H1 (cell line): Measurements from ENCODE around the gene TFB1M. TPM values are rescaled to one million over a fixed set of nuclear protein-coding genes. Genes with fewer than 3 reads are reported as not detected.

ENCODE experiments used
- CTCF ChIA-PET: fragments of 300-600 bp; sonication (Branson Sonifier 250); formaldehyde crosslinking; loops from one replicate; lab custom pipeline; 2021; ENCODE audit not compliant: partially characterized antibody; lab: Charles Lee
- POLR2A ChIA-PET: fragments of 300-600 bp; sonication (Branson Sonifier 250); formaldehyde crosslinking; loops from one replicate; lab custom pipeline; 2021; ENCODE audit warnings: inconsistent platforms; ENCODE audit not compliant: partially characterized antibody; lab: Charles Lee
- DNase-seq, 2 experiments: peaks; one replicate each; pipeline versions ENCODE4 v3.0.0 to v3.0.0-alpha.2; 2010 to 2022; ENCODE audit warnings: low spot score in 2 of 2, low read depth in 1 of 2, mixed read lengths in 1 of 2
- FAIRE-seq: peaks from 2 replicates; lab custom pipeline; 2011; peaks lifted over from hg19 to GRCh38; lab: Jason Lieb, UNC
- H2AFZ ChIP-seq: 2 replicates; pipeline ENCODE4 v1.8.1; 2012; ENCODE audit warnings: low read length, inconsistent platforms
- H2AK5ac ChIP-seq: 2 replicates; pipeline ENCODE4 v1.6.1; 2013; ENCODE audit warnings: low read depth, low read length
- H2BK120ac ChIP-seq: replicated peaks from 2 replicates; pipeline ENCODE3; 2013; ENCODE audit warnings: low read depth, low read length, inconsistent platforms
- H2BK12ac ChIP-seq: 2 replicates; pipeline ENCODE4 v1.6.1; 2013; ENCODE audit warnings: low read depth, low read length
- H2BK15ac ChIP-seq: 2 replicates; pipeline ENCODE4 v1.6.1; 2013; ENCODE audit warnings: low read length
- H2BK20ac ChIP-seq: 2 replicates; pipeline ENCODE4 v1.6.1; 2013; ENCODE audit warnings: low read length
- H2BK5ac ChIP-seq: 2 replicates; pipeline ENCODE4 v1.6.1; 2013; ENCODE audit warnings: low read depth, low read length
- H3K14ac ChIP-seq: 2 replicates; pipeline ENCODE4 v1.6.1; 2013; ENCODE audit warnings: inconsistent platforms; ENCODE audit not compliant: insufficient read length
- H3K18ac ChIP-seq: 2 replicates; pipeline ENCODE4 v1.6.1; 2013; ENCODE audit warnings: low read length; ENCODE audit errors: extremely low read depth
- H3K23ac ChIP-seq: 2 replicates; pipeline ENCODE4 v1.6.1; 2013; ENCODE audit warnings: inconsistent platforms; ENCODE audit not compliant: insufficient read length
- H3K23me2 ChIP-seq: 2 replicates; pipeline ENCODE4 v1.6.1; 2013; ENCODE audit warnings: low read depth, low read length
- H3K27ac ChIP-seq: 2 replicates; pipeline ENCODE4 v1.6.1; 2011; ENCODE audit warnings: low read depth, low read length, inconsistent platforms
- H3K27me3 ChIP-seq, 4 experiments: replicated peaks in 1 of 4; 1 replicate in 1 of 4; 2 replicates in 3 of 4; pipeline versions ENCODE4 v1.6.1 to v1.8.1; 2011 to 2013; ENCODE audit warnings: low read length in 3 of 4, mild to moderate bottlenecking in 3 of 4, inconsistent platforms in 2 of 4, mixed read lengths in 2 of 4, moderate library complexity in 1 of 4; ENCODE audit not compliant: control insufficient read depth in 3 of 4, insufficient read depth in 3 of 4; ENCODE audit errors: extremely low read depth in 1 of 4
- H3K36me3 ChIP-seq, 4 experiments: 2 replicates each; pipeline versions ENCODE4 v1.6.1 to v1.8.1; 2011 to 2013; ENCODE audit warnings: mild to moderate bottlenecking in 4 of 4, low read length in 3 of 4, moderate library complexity in 2 of 4, control low read depth in 1 of 4, inconsistent platforms in 1 of 4; ENCODE audit not compliant: insufficient read depth in 4 of 4, control insufficient read depth in 2 of 4
- H3K4ac ChIP-seq: replicated peaks from 2 replicates; pipeline ENCODE3; 2013; ENCODE audit warnings: low read length, low read depth, mixed read lengths, inconsistent platforms; ENCODE audit not compliant: insufficient read length
- H3K4me1 ChIP-seq, 4 experiments: replicated peaks in 1 of 4; 1 replicate in 1 of 4; 2 replicates in 3 of 4; pipeline versions ENCODE4 v1.6.1 to v1.8.1; 2011 to 2013; ENCODE audit warnings: low read length in 3 of 4, inconsistent platforms in 2 of 4, mixed read lengths in 1 of 4; ENCODE audit not compliant: insufficient read depth in 4 of 4, control insufficient read depth in 3 of 4
- H3K4me2 ChIP-seq, 2 experiments: 2 replicates each; pipeline versions ENCODE4 v1.6.1 to v1.8.1; 2011 to 2013; ENCODE audit warnings: low read depth in 2 of 2, low read length in 2 of 2, control low read depth in 1 of 2, inconsistent platforms in 1 of 2, mild to moderate bottlenecking in 1 of 2; ENCODE audit not compliant: insufficient read depth in 1 of 2
- H3K4me3 ChIP-seq, 4 experiments: fragments of 200-600, 300-600 bp in 1 of 4; sonication (generic), shearing (Covaris generic), sonication (Bioruptor Twin) in 1 of 4; 2 replicates each; pipeline versions ENCODE4 v1.5.1 to v1.8.1; 2011 to 2016; ENCODE audit warnings: low read length in 4 of 4, low read depth in 3 of 4, control low read depth in 2 of 4, inconsistent platforms in 2 of 4, mild to moderate bottlenecking in 2 of 4, mixed read lengths in 1 of 4, moderate library complexity in 1 of 4; ENCODE audit not compliant: insufficient read depth in 2 of 4; ENCODE audit errors: extremely low read depth in 1 of 4
- H3K56ac ChIP-seq: replicated peaks from 2 replicates; pipeline ENCODE3; 2013; ENCODE audit warnings: low read depth, mild to moderate bottlenecking, mixed read lengths, low read length, inconsistent platforms; ENCODE audit not compliant: insufficient read length
- H3K79me1 ChIP-seq: 2 replicates; pipeline ENCODE4 v1.6.1; 2013; ENCODE audit warnings: low read depth, low read length, control low read depth
- H3K79me2 ChIP-seq, 2 experiments: 2 replicates each; pipeline versions ENCODE4 v1.6.1 to v1.8.1; 2012 to 2013; ENCODE audit warnings: low read length in 2 of 2, mild to moderate bottlenecking in 2 of 2, inconsistent platforms in 1 of 2; ENCODE audit not compliant: insufficient read depth in 2 of 2, control insufficient read depth in 1 of 2
- H3K9ac ChIP-seq, 4 experiments: replicated peaks in 1 of 4; 1 replicate in 1 of 4; 2 replicates in 3 of 4; pipeline versions ENCODE4 v1.6.1 to v1.8.1; 2011 to 2013; ENCODE audit warnings: low read depth in 3 of 4, low read length in 3 of 4, control low read depth in 2 of 4, mild to moderate bottlenecking in 2 of 4, moderate library complexity in 2 of 4, inconsistent platforms in 1 of 4; ENCODE audit errors: extremely low read depth in 1 of 4
- H3K9me3 ChIP-seq, 2 experiments: 2 replicates each; pipeline versions ENCODE4 v1.6.1 to v1.8.1; 2012 to 2013; ENCODE audit warnings: mild to moderate bottlenecking in 2 of 2, moderate library complexity in 2 of 2, control low read depth in 1 of 2, inconsistent platforms in 1 of 2, low read depth in 1 of 2, low read length in 1 of 2, mixed read lengths in 1 of 2; ENCODE audit not compliant: insufficient read depth in 2 of 2
- H4K20me1 ChIP-seq, 2 experiments: replicated peaks in 1 of 2; 2 replicates each; pipeline versions ENCODE3 to v1.8.1; 2011 to 2013; ENCODE audit warnings: inconsistent platforms in 2 of 2, low read length in 2 of 2, mild to moderate bottlenecking in 1 of 2; ENCODE audit not compliant: insufficient read depth in 2 of 2, control insufficient read depth in 1 of 2
- H4K5ac ChIP-seq: 2 replicates; pipeline ENCODE4 v1.6.1; 2013; ENCODE audit warnings: low read length, low read depth, mixed read lengths, inconsistent platforms; ENCODE audit not compliant: insufficient read length
- H4K8ac ChIP-seq: 2 replicates; pipeline ENCODE4 v1.8.0; 2013; ENCODE audit warnings: mild to moderate bottlenecking, moderate library complexity, low read length, inconsistent platforms; ENCODE audit not compliant: insufficient read depth; ENCODE audit errors: extremely low read depth
- H4K91ac ChIP-seq: replicated peaks from 2 replicates; pipeline ENCODE3; 2013; ENCODE audit warnings: low read length, mixed read lengths, inconsistent platforms; ENCODE audit not compliant: insufficient read length
- EZH2 ChIP-seq: fragments of 200-600 bp; sonication (generic); IDR thresholded peaks from 2 replicates; pipeline ENCODE4 v1.7.1; 2012; ENCODE audit warnings: low read depth, mild to moderate bottlenecking, moderate library complexity, low read length, inconsistent platforms; ENCODE audit not compliant: severe bottlenecking
- POLR2AphosphoS5 ChIP-seq: IDR thresholded peaks from 2 replicates; pipeline ENCODE4 v1.6.1; 2011; ENCODE audit warnings: low read depth, low read length
- WGBS, 2 experiments: shearing (Covaris generic) in 1 of 2; methylation state at CpG; one replicate each; pipeline versions ENCODE4 v1.1.6 to v1.1.7; 2013 to 2015; ENCODE audit warnings: low lambda C conversion rate in 2 of 2, mixed read lengths in 2 of 2, inconsistent platforms in 1 of 2, low coverage in 1 of 2, missing lambda C conversion rate in 1 of 2; ENCODE audit not compliant: insufficient replicate concordance in 2 of 2, insufficient coverage in 1 of 2, insufficient read length in 1 of 2; ENCODE audit errors: extremely low coverage in 1 of 2, missing lambda C conversion rate in 1 of 2; 5-methylcytosine and 5-hydroxymethylcytosine counted together
- polyA plus RNA-seq, 7 experiments: library from polyadenylated mRNA; depleted of rRNA in 3 of 7; stranded (reverse) in 5 of 7; unstranded in 2 of 7; fragments of >200 nt in 5 of 7; fragments of 200-250 nt in 2 of 7; gene quantifications; 1 replicate in 5 of 7; 2 replicates in 1 of 7; 4 replicates in 1 of 7; pipeline versions ENCODE4 v1.2.1 to v1.2.3, GENCODE V29; 2011 to 2013; ENCODE audit warnings: missing spikeins in 2 of 7, mixed read lengths in 2 of 7
- total RNA-seq: library from RNA; stranded (reverse); fragmentation: NEBNext Ultra II Directional; extraction: Animal tissue kit (Norgen Biotek cat#: 25700); gene quantifications from 2 replicates; pipeline ENCODE4 v1.2.1, GENCODE V29; 2021

Gene TFB1M
- total and polyA plus RNA-seq, 2 of the 8 experiments (the other 6 are each of a cell fraction or from before 2014, with no cell fraction given) = 28.2 to 49.4 TPM

DNA sequence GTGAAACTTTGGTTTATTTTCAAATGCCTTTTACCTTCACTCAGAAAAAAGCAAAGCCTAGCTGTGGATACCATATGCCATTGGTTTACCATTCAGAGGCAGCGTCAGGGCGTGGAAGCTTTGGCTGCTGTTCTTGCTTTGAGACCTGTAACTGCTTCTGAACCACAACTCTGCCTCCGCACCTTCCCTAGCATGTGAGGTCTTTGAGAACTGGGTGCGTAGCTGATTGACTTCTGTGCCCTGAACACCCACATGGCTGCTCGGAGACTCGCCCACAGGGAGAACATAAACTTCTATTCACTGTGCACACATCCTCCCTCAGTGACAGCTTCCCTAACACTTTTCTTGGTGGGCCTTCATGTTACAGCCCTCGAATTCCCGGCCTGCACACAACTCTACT, 61.7 kb downstream of the TFB1M start:
- H2BK120ac ChIP-seq = no peak overlapping the region
- H3K4me3 ChIP-seq = no peak overlapping the region
- peaks cover 0 to 6% (median 3%) of the 10 kb centered on the region in 4 experiments; a peak in 2 of 7 replicates for H3K4me1 ChIP-seq
- H2AK5ac ChIP-seq = no peak overlapping the region
- WGBS, 2 experiments = 93% methylated on average over 8 of the region's 8 CpGs; no CpG with 5 or more reads in 1 of the 2 experiments
- no peaks in the 10 kb centered on the region for H3K79me2 ChIP-seq
- DNase-seq (peak in 1 of 2 experiments; percentile 27), FAIRE-seq (no peak)
- H3K79me1 ChIP-seq = no peaks in the 10 kb centered on the region; the same call in 1 of the 2 replicates
- no peak overlapping the region for H4K91ac ChIP-seq
- H3K27me3 ChIP-seq = no peaks in the 10 kb centered on the region
- no peak overlapping the region for H3K56ac ChIP-seq
- CTCF ChIA-PET = interaction anchor here (0.8 to 8.5 kb wide), 8 partner anchors 9 to 380 kb away, joined by 3 to 98 read pairs (median 8); no protein-coding TSS in a partner anchor
- H3K36me3 ChIP-seq = peaks cover 7 to 79% (median 31%) of the 10 kb centered on the region in 4 experiments
- H3K4me2 ChIP-seq = no peak overlapping the region
- no peak overlapping the region for H3K4ac ChIP-seq
- H2BK15ac ChIP-seq = no peak overlapping the region
- H4K8ac ChIP-seq = no peak overlapping the region
- TF ChIP-seq EZH2 (no peak), POLR2AphosphoS5 (no peak)
- TF ChIP-seq, all 59 proteins: peak for 0
- Histone ChIP-seq H3K18ac (no peak overlapping the region), H4K20me1 (no peaks in the 10 kb centered on the region), H3K9me3 (no peaks in the 10 kb centered on the region), H2BK5ac (no peak overlapping the region), H3K14ac (no peak overlapping the region), H3K23ac (no peak overlapping the region), H2BK12ac (no peak overlapping the region), H4K5ac (no peak overlapping the region), H3K23me2 (no peaks in the 10 kb centered on the region), H2AFZ (no peak overlapping the region), H3K27ac (no peak overlapping the region), H2BK20ac (no peak overlapping the region), H3K9ac (no peak overlapping the region)
- POLR2A ChIA-PET = interaction anchor here (1.1 to 1.9 kb wide), 2 partner anchors 9 to 18 kb away, joined by 3 read pairs; no protein-coding TSS in a partner anchor
